ENCODE measurements around the gene SLC10A1.

Gene SLC10A1

DNA sequence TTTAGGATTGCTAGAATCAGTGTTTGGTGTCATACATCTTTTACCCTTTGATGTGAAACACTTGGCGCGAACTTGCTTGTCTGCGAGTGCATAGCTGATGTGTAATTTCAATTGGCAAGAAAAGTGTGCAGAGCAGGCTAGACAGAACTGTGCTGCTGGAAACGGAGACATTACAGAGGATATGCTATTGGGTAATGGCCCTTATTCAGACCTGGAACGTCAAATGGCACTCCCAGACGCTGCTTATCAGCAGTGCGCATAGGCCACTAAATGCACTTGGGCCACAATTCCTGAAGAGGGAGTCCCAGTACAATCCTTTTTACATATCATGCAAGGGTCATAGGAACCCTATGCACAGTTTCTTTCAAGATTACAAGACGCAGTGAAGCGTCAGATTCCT lies 15.7 kb upstream of the SLC10A1 start:
- no peaks in the 10 kb centered on the region for H3F3A ChIP-seq (ENCODE audit: control insufficient read depth, insufficient read depth)
- H3K36me3 ChIP-seq (ENCODE audit: control insufficient read depth, low read length): no peaks in the 10 kb centered on the region
- no peak overlapping the region for H3K4me3 ChIP-seq (ENCODE audit: low read length)
- H3K9me2 ChIP-seq (replicated peaks; ENCODE audit: control insufficient read depth, low read length): no peaks in the 10 kb centered on the region
- no peak overlapping the region for H3K27ac ChIP-seq (ENCODE audit: low read depth, low read length)
- no peaks in the 10 kb centered on the region for H4K20me1 ChIP-seq (ENCODE audit: control insufficient read depth, insufficient read depth, low read depth, low read length)
- TF ChIP-seq, protein P1, sequence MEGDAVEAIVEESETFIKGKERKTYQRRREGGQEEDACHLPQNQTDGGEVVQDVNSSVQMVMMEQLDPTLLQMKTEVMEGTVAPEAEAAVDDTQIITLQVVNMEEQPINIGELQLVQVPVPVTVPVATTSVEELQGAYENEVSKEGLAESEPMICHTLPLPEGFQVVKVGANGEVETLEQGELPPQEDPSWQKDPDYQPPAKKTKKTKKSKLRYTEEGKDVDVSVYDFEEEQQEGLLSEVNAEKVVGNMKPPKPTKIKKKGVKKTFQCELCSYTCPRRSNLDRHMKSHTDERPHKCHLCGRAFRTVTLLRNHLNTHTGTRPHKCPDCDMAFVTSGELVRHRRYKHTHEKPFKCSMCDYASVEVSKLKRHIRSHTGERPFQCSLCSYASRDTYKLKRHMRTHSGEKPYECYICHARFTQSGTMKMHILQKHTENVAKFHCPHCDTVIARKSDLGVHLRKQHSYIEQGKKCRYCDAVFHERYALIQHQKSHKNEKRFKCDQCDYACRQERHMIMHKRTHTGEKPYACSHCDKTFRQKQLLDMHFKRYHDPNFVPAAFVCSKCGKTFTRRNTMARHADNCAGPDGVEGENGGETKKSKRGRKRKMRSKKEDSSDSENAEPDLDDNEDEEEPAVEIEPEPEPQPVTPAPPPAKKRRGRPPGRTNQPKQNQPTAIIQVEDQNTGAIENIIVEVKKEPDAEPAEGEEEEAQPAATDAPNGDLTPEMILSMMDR (IDR thresholded peaks at IDR 0.05; ENCODE audit: low read depth, low read length, poor library complexity, severe bottlenecking): no peak
- TF ChIP-seq EZH2phosphoT487 (IDR thresholded peaks at IDR 0.05; ENCODE audit: borderline replicate concordance, low read length): no peak
- no peak overlapping the region for H3K4me2 ChIP-seq (ENCODE audit: low read length)
- peaks cover 15% of the 10 kb centered on the region for H3K27me3 ChIP-seq (ENCODE audit: control insufficient read depth, low read length)
- no peaks in the 10 kb centered on the region for H3K4me1 ChIP-seq (ENCODE audit: control insufficient read depth, low read length)
- no peaks in the 10 kb centered on the region for H3K9me3 ChIP-seq (ENCODE audit: control insufficient read depth, insufficient read depth, low read length)
- no peaks in the 10 kb centered on the region for H3K79me2 ChIP-seq (ENCODE audit: control insufficient read depth, low read length)

DNA sequence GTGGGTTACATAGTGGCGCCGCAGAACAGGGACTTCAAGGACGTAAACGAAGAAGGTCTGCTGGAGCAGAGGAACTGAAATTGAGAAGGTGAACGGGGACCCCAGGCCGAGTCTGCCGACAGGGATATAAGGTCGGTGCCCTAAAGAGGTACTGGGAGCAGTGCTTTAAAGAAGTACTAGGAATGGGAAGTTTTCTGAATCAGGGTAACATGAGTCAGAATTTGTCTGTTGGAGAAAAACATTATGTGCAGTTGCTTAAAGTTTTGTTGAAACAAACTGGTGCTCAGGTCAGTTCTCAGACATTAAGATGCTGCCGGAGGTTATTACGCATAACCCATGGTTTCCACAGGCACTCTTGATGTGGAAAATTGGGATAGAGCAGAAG lies 14.8 kb upstream of the SLC10A1 start:
- H3K9me3 ChIP-seq (ENCODE audit: control insufficient read depth, insufficient read depth, low read length): no peaks in the 10 kb centered on the region
- no peaks in the 10 kb centered on the region for H3F3A ChIP-seq (ENCODE audit: control insufficient read depth, insufficient read depth)
- H4K20me1 ChIP-seq (ENCODE audit: control insufficient read depth, insufficient read depth, low read depth, low read length): no peaks in the 10 kb centered on the region
- no peak overlapping the region for H3K27ac ChIP-seq (ENCODE audit: low read depth, low read length)
- H3K4me3 ChIP-seq (ENCODE audit: low read length): no peak overlapping the region
- no peaks in the 10 kb centered on the region for H3K79me2 ChIP-seq (ENCODE audit: control insufficient read depth, low read length)
- no peak overlapping the region for H3K4me2 ChIP-seq (ENCODE audit: low read length)
- peaks cover 14% of the 10 kb centered on the region for H3K27me3 ChIP-seq (ENCODE audit: control insufficient read depth, low read length)
- TF ChIP-seq, protein P1 (IDR thresholded peaks at IDR 0.05; ENCODE audit: low read depth, low read length, poor library complexity, severe bottlenecking): no peak
- no peak for TF ChIP-seq EZH2phosphoT487 (IDR thresholded peaks at IDR 0.05; ENCODE audit: borderline replicate concordance, low read length)
- no peaks in the 10 kb centered on the region for H3K4me1 ChIP-seq (ENCODE audit: control insufficient read depth, low read length)
- H3K9me2 ChIP-seq (replicated peaks; ENCODE audit: control insufficient read depth, low read length): no peaks in the 10 kb centered on the region
- H3K36me3 ChIP-seq (ENCODE audit: control insufficient read depth, low read length): no peaks in the 10 kb centered on the region

DNA sequence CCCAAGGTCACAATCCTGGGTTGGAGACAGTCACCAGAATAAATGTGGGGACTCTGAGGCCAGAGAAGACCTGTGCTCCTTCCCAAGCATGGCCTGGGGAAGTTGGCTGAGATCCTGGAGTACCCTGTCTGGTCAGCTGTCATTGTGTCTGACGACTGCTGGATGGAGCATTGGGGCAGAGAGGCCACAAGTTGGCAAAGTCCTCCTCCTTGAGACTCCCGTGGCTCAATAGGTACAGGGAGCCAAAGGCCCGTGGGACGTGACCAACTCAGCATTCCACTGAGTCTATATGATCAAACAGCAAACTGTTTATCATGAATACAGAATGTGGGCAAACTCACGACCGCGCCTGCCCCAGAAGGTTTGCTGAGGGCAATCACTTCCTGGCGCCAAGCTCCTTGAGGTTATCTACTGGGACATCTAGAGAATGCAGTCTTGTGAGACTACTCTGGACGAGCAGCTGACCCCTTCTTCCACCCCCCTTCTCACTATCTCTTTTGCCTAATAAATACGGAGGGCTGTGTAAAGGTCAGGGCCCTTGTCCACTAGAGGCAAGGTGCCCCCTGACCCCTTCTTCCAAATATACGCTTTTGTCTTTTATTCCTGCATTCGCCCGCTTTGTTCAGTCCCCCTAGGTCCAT lies 14.3 kb upstream of the SLC10A1 start:
- Histone ChIP-seq H3K9me2 (replicated peaks; ENCODE audit: control insufficient read depth, low read length) (no peaks in the 10 kb centered on the region), H3K4me3 (ENCODE audit: low read length) (no peak overlapping the region), H3K79me2 (ENCODE audit: control insufficient read depth, low read length) (no peaks in the 10 kb centered on the region), H3K9me3 (ENCODE audit: control insufficient read depth, insufficient read depth, low read length) (no peaks in the 10 kb centered on the region), H3K4me1 (ENCODE audit: control insufficient read depth, low read length) (no peaks in the 10 kb centered on the region), H3K27ac (ENCODE audit: low read depth, low read length) (no peak overlapping the region), H3K4me2 (ENCODE audit: low read length) (no peak overlapping the region), H3K36me3 (ENCODE audit: control insufficient read depth, low read length) (no peaks in the 10 kb centered on the region), H3F3A (ENCODE audit: control insufficient read depth, insufficient read depth) (no peaks in the 10 kb centered on the region), H3K27me3 (ENCODE audit: control insufficient read depth, low read length) (peaks cover 10% of the 10 kb centered on the region), H4K20me1 (ENCODE audit: control insufficient read depth, insufficient read depth, low read depth, low read length) (no peaks in the 10 kb centered on the region)
- no peak for TF ChIP-seq EZH2phosphoT487 (IDR thresholded peaks at IDR 0.05; ENCODE audit: borderline replicate concordance, low read length)
- TF ChIP-seq, protein P1 (IDR thresholded peaks at IDR 0.05; ENCODE audit: low read depth, low read length, poor library complexity, severe bottlenecking): no peak

Measured in DOHH2 (cell line).